ENCODE measurements around the gene HEXB. TPM values are rescaled to one million over a fixed set of nuclear protein-coding genes. Genes with fewer than 3 reads are reported as not detected.
A peak's percentile ranks its signal among the peaks of the same experiment; 100 is the strongest.

Gene HEXB
- 65.3 TPM in 2 replicates for total RNA-seq (2021)
- percentile 51 among the genes with signal in this experiment for Bru-seq, nascent RNA
- percentile 47 among the genes with signal in this experiment for BruChase-seq, experiment 1, labeled RNA remaining after a 2-hour chase
- BruChase-seq, experiment 2, labeled RNA remaining after a 6-hour chase, result percentile 57 among the genes with signal in this experiment
- long read RNA-seq, transcript HEXB-201 (14 exons, 1,901 nt), result major isoform, 117 of 136 reads
- long read RNA-seq, partial matches to known transcripts, result 7 of 136 reads
- long read RNA-seq, other reads (novel, unspliced or antisense), result 10 of 136 reads

- Histone ChIP-seq H3K4me1 (ENCODE audit: insufficient read depth, low read length, poor library complexity, severe bottlenecking) (no peaks in the 10 kb centered on the region), H3K27me3 (replicated peaks; ENCODE audit: insufficient read depth, low read depth, low read length, poor library complexity) (no peaks in the 10 kb centered on the region), H3K9me3 (ENCODE audit: low read depth, low read length, poor library complexity, severe bottlenecking) (no peaks in the 10 kb centered on the region), H3K36me3 (ENCODE audit: insufficient read depth, low read length, poor library complexity, severe bottlenecking) (no peaks in the 10 kb centered on the region), H3K27ac (ENCODE audit: low read depth, low read length, poor library complexity, severe bottlenecking) (peak within 1 kb of the TSS; percentile 48), H3K4me3 (ENCODE audit: low read depth, low read length, poor library complexity, severe bottlenecking) (peak within 1 kb of the TSS; percentile 82)
- BruUV-seq (replicated peaks), result no TSS peak
- CTCF ChIA-PET, result no interaction called here
- no peak for TF ChIP-seq EZH2 (IDR thresholded peaks at IDR 0.05; ENCODE audit: borderline replicate concordance, low read depth, low read length, poor library complexity, severe bottlenecking)
- 0 out of 2 replicates have a peak, but pooled peaks have one; percentile 6 for TF ChIP-seq CTCF (conservative IDR thresholded peaks at IDR 0.05; ENCODE audit: low read depth, low read length)
- DNase-seq (ENCODE audit: low spot score), result peak; percentile 86
- intact Hi-C loops (cut with micrococcal nuclease; ENCODE audit: unreplicated experiment), result no loop called here
- POLR2A ChIA-PET (ENCODE audit: low non-redundant PET), result interaction anchor here (0.6 kb wide), 1 partner anchor 24 kb away, joined by 3 read pairs; no protein-coding TSS in a partner anchor
These were observed at the start of gene HEXB for GRCh38 chr5:74684900-74685851. Gene HEXB (plus strand): TSS chr5:74685233. CDS start chr5:74685261, 28 bp downstream.

GRCh38 chr5:74636149-74636548 lies 48.9 kb upstream of the HEXB start:
- Histone ChIP-seq H3K9me3 (ENCODE audit: low read depth, low read length, poor library complexity, severe bottlenecking) (no peaks in the 10 kb centered on the region), H3K4me3 (ENCODE audit: low read depth, low read length, poor library complexity, severe bottlenecking) (no peak overlapping the region), H3K27me3 (replicated peaks; ENCODE audit: insufficient read depth, low read depth, low read length, poor library complexity) (no peaks in the 10 kb centered on the region), H3K27ac (ENCODE audit: low read depth, low read length, poor library complexity, severe bottlenecking) (no peak overlapping the region), H3K36me3 (ENCODE audit: insufficient read depth, low read length, poor library complexity, severe bottlenecking) (no peaks in the 10 kb centered on the region), H3K4me1 (ENCODE audit: insufficient read depth, low read length, poor library complexity, severe bottlenecking) (peaks cover 25% of the 10 kb centered on the region)
- intact Hi-C loops (cut with micrococcal nuclease; ENCODE audit: unreplicated experiment), result no loop called here
- ChIA-PET CTCF (no interaction called here), POLR2A (ENCODE audit: low non-redundant PET) (no interaction called here)
- no TSS peak for BruUV-seq (replicated peaks)
- DNase-seq (ENCODE audit: low spot score), result no peak
- no peak for TF ChIP-seq CTCF (conservative IDR thresholded peaks at IDR 0.05; ENCODE audit: low read depth, low read length)
- no peak for TF ChIP-seq EZH2 (IDR thresholded peaks at IDR 0.05; ENCODE audit: borderline replicate concordance, low read depth, low read length, poor library complexity, severe bottlenecking)

- H3K27me3 ChIP-seq (replicated peaks; ENCODE audit: insufficient read depth, low read depth, low read length, poor library complexity), result no peaks in the 10 kb centered on the region
- ChIA-PET CTCF (no interaction called here), POLR2A (ENCODE audit: low non-redundant PET) (no interaction called here)
- no peak overlapping the region for H3K4me3 ChIP-seq (ENCODE audit: low read depth, low read length, poor library complexity, severe bottlenecking)
- H3K36me3 ChIP-seq (ENCODE audit: insufficient read depth, low read length, poor library complexity, severe bottlenecking), result no peaks in the 10 kb centered on the region
- DNase-seq (ENCODE audit: low spot score), result no peak
- no peak overlapping the region for H3K27ac ChIP-seq (ENCODE audit: low read depth, low read length, poor library complexity, severe bottlenecking)
- no peaks in the 10 kb centered on the region for H3K9me3 ChIP-seq (ENCODE audit: low read depth, low read length, poor library complexity, severe bottlenecking)
- peaks cover 25% of the 10 kb centered on the region for H3K4me1 ChIP-seq (ENCODE audit: insufficient read depth, low read length, poor library complexity, severe bottlenecking)
- TF ChIP-seq EZH2 (IDR thresholded peaks at IDR 0.05; ENCODE audit: borderline replicate concordance, low read depth, low read length, poor library complexity, severe bottlenecking), result no peak
- no peak for TF ChIP-seq CTCF (conservative IDR thresholded peaks at IDR 0.05; ENCODE audit: low read depth, low read length)
- intact Hi-C loops (cut with micrococcal nuclease; ENCODE audit: unreplicated experiment), result no loop called here
- BruUV-seq (replicated peaks), result no TSS peak
These were observed 48.5 kb upstream of the HEXB start for GRCh38 chr5:74636552-74636951.
